ENCODE measurements around the gene SH3BP2. TPM values are rescaled to one million over a fixed set of nuclear protein-coding genes. Genes with fewer than 3 reads are reported as not detected.

SH3BP2 gene
- total and polyA plus RNA-seq, 10 of the 15 experiments (the other 5 are each of a cell fraction or from before 2014, with no cell fraction given), result 1.1 to 61.8 (median 23.9) TPM

GRCh38 chr4:2799971-2800690, 7.2 kb downstream of the SH3BP2 start:
- DNase-seq (ENCODE audit: low read depth, low spot score) (no peak), ATAC-seq (peak; percentile 6), FAIRE-seq (peak; percentile 31)
- no peaks in the 10 kb centered on the region; a peak in 2 of 4 replicates for H3K36me3 ChIP-seq (ENCODE audit: control insufficient read depth in 2 of 2, insufficient read depth in 2 of 2, low read length in 1 of 2)
- H3K27ac ChIP-seq (ENCODE audit: control insufficient read depth, insufficient read depth), result peak overlapping the region; percentile 82
- POLR2A ChIA-PET, result interaction anchor here (0.6 to 6.7 kb wide), 8 partner anchors 8 to 136 kb away, joined by 3 to 57 read pairs (median 4); partner anchors contain the start of gene SH3BP2
- no peaks in the 10 kb centered on the region for H3K9me3 ChIP-seq (replicated peaks; ENCODE audit: control insufficient read depth, insufficient read depth, low read length)
- peak overlapping the region; percentile 60 for H3K4me2 ChIP-seq (ENCODE audit: control insufficient read depth, insufficient read depth)
- H3K4me1 ChIP-seq (ENCODE audit: control insufficient read depth, insufficient read depth, low read length), result peaks cover 54% of the 10 kb centered on the region
- SMC1A ChIA-PET (ENCODE audit: uncharacterized antibody, unreplicated experiment), result interaction anchor here (0.7 to 6.2 kb wide), 11 partner anchors 10 to 136 kb away, joined by 3 to 49 read pairs (median 4); no protein-coding TSS in a partner anchor
- H3K27me3 ChIP-seq (replicated peaks in 1 of 2; ENCODE audit: control insufficient read depth in 2 of 2, insufficient read depth in 2 of 2, low read length in 1 of 2), result no peaks in the 10 kb centered on the region
- CTCF ChIA-PET, result interaction anchor here (0.6 to 4.5 kb wide), 6 partner anchors 13 to 127 kb away, joined by 3 to 17 read pairs (median 4); no protein-coding TSS in a partner anchor
- 30% methylated on average over 22 of the region's 23 CpGs for WGBS (ENCODE audit: insufficient coverage, insufficient replicate concordance, low lambda C conversion rate, missing lambda C conversion rate)
- intact Hi-C loops (cut with micrococcal nuclease; ENCODE audit: unreplicated experiment), result no loop called here
- no peaks in the 10 kb centered on the region for H4K20me1 ChIP-seq (ENCODE audit: control insufficient read depth, insufficient read depth)
- no TSS peak for BruUV-seq (replicated peaks)
- H3K79me2 ChIP-seq (ENCODE audit: control insufficient read depth, insufficient read depth, low read length), result peaks cover 40% of the 10 kb centered on the region
- RAD21 ChIA-PET (ENCODE audit: unreplicated experiment), result interaction anchor here (0.9 to 5.4 kb wide), 6 partner anchors 13 to 154 kb away, joined by 3 to 43 read pairs (median 5); no protein-coding TSS in a partner anchor
- peak overlapping the region; percentile 53 for H3K9ac ChIP-seq (ENCODE audit: control insufficient read depth, insufficient read depth, low read length)
- in situ Hi-C loops (cut with MboI), result no loop called here
- H3K4me3 ChIP-seq, result peak overlapping the region; percentile 77
- no peak overlapping the region for H2AFZ ChIP-seq (ENCODE audit: control insufficient read depth, low read depth, low read length)
- TF ChIP-seq E2F4 (IDR thresholded peaks at IDR 0.05; ENCODE audit: low read depth, low read length) (no peak), ZNF207 (IDR thresholded peaks at IDR 0.05; ENCODE audit: borderline replicate concordance) (no peak), MLLT1 (IDR thresholded peaks at IDR 0.05) (no peak), CBX5 (IDR thresholded peaks at IDR 0.05; ENCODE audit: low read depth) (no peak), HDGF (IDR thresholded peaks at IDR 0.05) (0 out of 2 replicates have a peak, but pooled peaks have one; percentile 15), CTCF (IDR thresholded peaks at IDR 0.05 in 2 of 3, conservative IDR thresholded peaks at IDR 0.05 in 1 of 3; ENCODE audit: control insufficient read depth in 2 of 3, extremely low read depth in 1 of 3, insufficient read depth in 1 of 3, low read depth in 3 of 3, low read length in 3 of 3) (peak in 1 of 3 experiments; percentile 14; a peak in 1 of 6 replicates), STAT1 (conservative IDR thresholded peaks at IDR 0.05) (no peak), GATAD2B (conservative IDR thresholded peaks at IDR 0.05; ENCODE audit: low read depth) (no peak), WRNIP1 (IDR thresholded peaks at IDR 0.05; ENCODE audit: borderline replicate concordance, low read depth, low read length) (0 out of 2 replicates have a peak, but pooled peaks have one; percentile 60), BCLAF1 (IDR thresholded peaks at IDR 0.05) (no peak), CHD2 (IDR thresholded peaks at IDR 0.05; ENCODE audit: borderline replicate concordance, low read depth, low read length) (0 out of 2 replicates have a peak, but pooled peaks have one; percentile 23), USF2 (IDR thresholded peaks at IDR 0.05; ENCODE audit: borderline replicate concordance, low read depth, low read length) (no peak), IKZF2 (IDR thresholded peaks at IDR 0.05) (no peak)
